Measurements from ENCODE around the gene COL3A1.

The COL3A1 gene

GRCh38 chr2:188974164-188974563 lies at the start of gene COL3A1:
TSS of gene COL3A1 (plus strand) at chr2:188974373. CDS start at chr2:188974490, 117 bp downstream.
- no peak for DNase-seq

- DNase-seq = no peak
Observed at GRCh38 chr2:188928643-188929042, 45.5 kb upstream of the COL3A1 start.

- no peak for DNase-seq
Observed at GRCh38 chr2:188931361-188931760, 42.8 kb upstream of the COL3A1 start.

GRCh38 chr2:188937228-188938220 lies 36.6 kb upstream of the COL3A1 start:
- DNase-seq = no peak

- no peak for DNase-seq
Observed at GRCh38 chr2:188940171-188940570, 34.0 kb upstream of the COL3A1 start.

GRCh38 chr2:188944442-188944841 lies 29.7 kb upstream of the COL3A1 start:
- no peak for DNase-seq

GRCh38 chr2:188949046-188949818 lies 24.9 kb upstream of the COL3A1 start:
- DNase-seq = no peak

- DNase-seq = no peak
Observed at GRCh38 chr2:188952901-188953300, 21.3 kb upstream of the COL3A1 start.

- DNase-seq = no peak
Observed at GRCh38 chr2:188956290-188956689, 17.9 kb upstream of the COL3A1 start.

GRCh38 chr2:188956961-188957360 lies 17.2 kb upstream of the COL3A1 start:
- DNase-seq = no peak

- DNase-seq = no peak
Observed at GRCh38 chr2:188957646-188958045, 16.5 kb upstream of the COL3A1 start.

GRCh38 chr2:188963741-188964140 lies 10.4 kb upstream of the COL3A1 start:
- DNase-seq = no peak

- no peak for DNase-seq
Observed at GRCh38 chr2:188964976-188965546, 9.1 kb upstream of the COL3A1 start.

- DNase-seq = no peak
Observed at GRCh38 chr2:188965563-188965962, 8.6 kb upstream of the COL3A1 start.

- DNase-seq = no peak
Observed at GRCh38 chr2:188966079-188966571, 8.0 kb upstream of the COL3A1 start.

- DNase-seq = no peak
Observed at GRCh38 chr2:188966728-188967440, 7.3 kb upstream of the COL3A1 start.

GRCh38 chr2:188969236-188969635 lies 4.9 kb upstream of the COL3A1 start:
- DNase-seq = no peak

- DNase-seq = no peak
Observed at GRCh38 chr2:188969651-188970050, 4.5 kb upstream of the COL3A1 start.

- no peak for DNase-seq
Observed at GRCh38 chr2:188970211-188970610, 4.0 kb upstream of the COL3A1 start.

GRCh38 chr2:188971432-188971861 lies 2.7 kb upstream of the COL3A1 start:
- DNase-seq = no peak

GRCh38 chr2:188973641-188974040 lies 532 bp upstream of the COL3A1 start:
- DNase-seq = no peak

GRCh38 chr2:188975497-188976102 lies 1.4 kb downstream of the COL3A1 start:
- no peak for DNase-seq
